ENCODE results near the gene FGF5.
"Not testable (repeated sequence)": the region's sequence is repeated elsewhere in the genome, so short reads cannot be mapped to it uniquely, and the experiment has no call there.

Gene FGF5

DNA sequence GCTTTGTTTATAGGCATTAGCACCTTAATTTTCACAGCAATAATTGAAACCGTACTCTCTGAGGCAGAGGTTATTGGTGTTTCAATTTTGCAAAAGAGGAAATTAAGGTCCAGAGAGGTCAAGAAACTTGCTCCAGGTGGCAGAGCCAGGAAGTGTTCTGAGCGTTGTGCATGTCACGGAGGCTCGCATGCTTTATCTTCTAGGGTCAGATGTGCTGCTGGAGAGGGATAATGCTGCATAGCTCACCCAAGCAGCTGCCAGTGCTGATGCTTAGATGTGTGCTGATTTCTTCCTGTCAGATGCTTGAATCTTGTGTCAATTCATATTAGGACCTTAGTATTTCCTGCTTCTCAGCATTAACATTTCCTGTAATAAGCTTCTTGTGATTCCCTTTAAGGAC lies 13.0 kb upstream of the FGF5 start:
- DNase-seq (ENCODE audit: low read depth in 1 of 2, low spot score in 1 of 2) = no peak

DNA sequence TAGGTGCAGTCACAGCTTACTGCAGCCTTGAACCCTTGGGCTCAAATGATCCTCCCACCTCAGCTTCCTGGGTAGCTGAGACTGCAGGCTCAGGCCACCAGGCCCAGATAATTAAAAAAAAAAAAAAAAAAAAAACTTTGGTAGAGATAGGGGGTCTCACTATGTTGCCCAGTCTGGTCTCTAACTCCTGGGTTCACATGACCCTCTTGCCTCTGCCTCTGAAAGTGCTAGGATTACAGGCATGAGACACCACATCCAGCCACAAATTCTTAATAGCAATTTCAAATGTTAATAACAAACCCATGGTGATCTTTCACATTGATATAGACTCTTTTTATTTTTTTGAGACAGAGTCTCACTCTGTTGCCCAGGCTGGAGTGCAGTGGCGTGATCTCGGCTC lies 12.3 kb upstream of the FGF5 start:
- DNase-seq (ENCODE audit: low read depth in 1 of 2, low spot score in 1 of 2) = no peak

DNA sequence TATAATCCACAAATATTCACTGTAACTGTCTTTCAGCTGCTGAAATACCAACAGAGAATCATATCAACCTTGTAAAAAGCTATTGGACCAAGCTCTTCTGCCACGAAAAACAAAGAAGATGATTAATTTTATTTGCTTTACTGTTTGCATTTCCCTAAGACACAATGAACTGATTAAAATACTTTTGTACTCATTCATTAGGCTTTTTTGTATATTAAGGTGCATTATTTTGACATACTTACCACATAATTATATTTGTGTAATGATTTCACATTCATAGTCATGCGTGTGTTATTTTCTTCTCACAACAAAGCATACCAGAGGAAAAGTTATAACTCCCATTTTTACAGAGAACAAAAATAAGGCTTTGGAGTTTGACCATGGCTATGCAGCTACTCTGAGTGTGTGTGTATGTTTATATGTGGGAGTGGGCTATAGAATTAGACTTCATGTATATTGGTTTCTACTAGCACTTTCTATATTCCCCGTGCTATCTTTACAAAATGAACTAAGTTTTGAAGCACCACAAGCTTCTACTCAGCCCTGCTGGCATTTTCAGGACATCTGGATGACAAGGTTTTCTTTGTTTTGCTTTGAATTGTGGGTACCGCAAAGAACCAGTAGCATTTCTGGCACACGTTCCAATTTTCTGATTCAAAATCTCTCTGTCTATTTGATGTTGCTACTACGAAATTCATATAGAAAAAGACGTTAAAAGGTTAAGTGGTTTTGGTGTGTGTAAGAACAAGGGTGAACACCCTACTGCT lies 11.0 kb upstream of the FGF5 start:
- DNase-seq (ENCODE audit: low read depth in 1 of 2, low spot score in 1 of 2) = no peak

DNA sequence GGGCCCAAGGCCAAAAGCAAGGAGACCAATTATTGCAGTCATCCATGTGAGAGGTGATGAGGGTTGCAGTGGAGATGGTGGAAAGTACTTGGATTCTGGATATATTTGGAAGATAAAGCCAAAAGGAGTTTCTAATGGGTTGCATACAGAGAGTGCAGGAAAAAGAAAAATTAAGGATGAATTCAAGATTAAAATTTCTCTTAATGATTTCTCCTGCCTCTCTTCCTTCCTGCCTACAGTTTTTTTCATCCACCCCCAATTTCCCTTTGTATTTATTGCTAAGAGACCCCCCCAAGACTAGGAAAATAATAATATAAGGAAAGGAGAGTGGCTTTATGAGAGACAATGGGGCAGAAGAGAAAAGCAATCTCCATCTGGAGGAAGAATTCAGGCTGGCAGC lies 8.6 kb upstream of the FGF5 start:
- no peak for DNase-seq (ENCODE audit: low read depth in 1 of 2, low spot score in 1 of 2)

DNA sequence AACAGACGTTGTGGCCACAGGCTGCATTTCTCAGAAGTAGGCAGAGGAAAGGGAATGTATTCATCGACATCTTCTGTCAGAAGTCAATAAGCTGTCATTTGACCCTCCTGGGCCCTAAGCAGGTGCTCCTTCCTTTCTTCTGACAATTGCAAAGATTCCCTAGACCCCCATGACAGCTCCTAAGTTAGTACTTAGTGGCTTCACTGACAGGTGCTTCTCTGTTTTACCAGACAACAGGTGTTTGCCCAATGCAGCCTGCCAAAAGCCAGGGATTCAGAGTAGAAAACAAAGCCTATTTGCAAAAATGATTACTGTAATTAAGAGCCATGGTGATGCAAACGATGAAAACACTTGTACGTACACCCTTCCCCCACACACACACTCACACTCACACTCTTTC lies 7.5 kb upstream of the FGF5 start:
- no peak for DNase-seq (ENCODE audit: low read depth in 1 of 2, low spot score in 1 of 2)

DNA sequence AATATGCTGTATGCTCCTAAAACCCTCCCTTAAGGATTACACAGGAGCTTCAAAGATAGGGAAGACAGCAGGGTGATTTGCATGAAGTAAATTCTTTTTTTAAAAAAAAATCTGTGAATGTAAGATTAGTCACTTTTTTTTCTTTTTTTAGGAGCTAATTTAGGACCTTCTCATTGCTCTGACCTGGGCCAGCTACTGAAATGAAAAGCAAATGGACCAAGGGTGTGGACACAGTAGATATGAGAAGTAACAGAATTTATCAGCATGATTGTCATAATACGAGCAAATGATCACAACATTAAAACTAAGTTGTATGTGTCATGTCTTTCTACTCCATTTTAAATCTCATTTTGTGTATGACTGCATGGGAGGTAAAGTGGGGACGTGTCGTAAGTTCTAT lies 6.6 kb upstream of the FGF5 start:
- no peak for DNase-seq (ENCODE audit: low read depth in 1 of 2, low spot score in 1 of 2)

DNA sequence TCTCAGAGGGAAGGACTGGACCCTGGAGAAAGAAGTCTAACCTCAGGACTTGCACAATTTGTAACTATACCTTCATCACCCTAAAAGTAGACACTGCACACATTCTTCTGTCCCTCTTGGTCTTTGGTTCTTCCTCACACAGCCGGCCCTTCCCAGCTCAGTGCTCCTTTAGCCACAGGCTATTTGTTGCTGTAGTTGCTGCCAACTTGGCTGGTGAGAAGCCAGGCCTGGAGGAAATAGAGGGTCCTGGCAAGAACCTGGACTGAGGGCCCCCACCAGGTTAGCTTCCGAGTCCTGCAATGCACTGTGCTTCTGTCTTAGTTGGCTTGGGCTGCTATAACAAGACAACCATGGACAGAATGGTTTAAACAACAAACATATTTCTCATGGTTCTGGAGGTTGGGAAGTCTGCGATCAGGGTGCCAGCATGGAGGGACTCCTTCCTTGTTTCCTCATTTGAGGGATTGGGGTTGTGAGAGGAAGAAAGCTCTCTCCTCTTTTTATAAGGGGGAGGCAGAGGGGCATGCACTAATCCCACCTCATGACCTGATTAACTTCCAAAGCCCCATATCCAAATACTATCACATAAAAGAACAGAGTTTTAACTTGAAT lies 4.4 kb upstream of the FGF5 start:
- no peak for DNase-seq (ENCODE audit: low read depth in 1 of 2, low spot score in 1 of 2)

DNA sequence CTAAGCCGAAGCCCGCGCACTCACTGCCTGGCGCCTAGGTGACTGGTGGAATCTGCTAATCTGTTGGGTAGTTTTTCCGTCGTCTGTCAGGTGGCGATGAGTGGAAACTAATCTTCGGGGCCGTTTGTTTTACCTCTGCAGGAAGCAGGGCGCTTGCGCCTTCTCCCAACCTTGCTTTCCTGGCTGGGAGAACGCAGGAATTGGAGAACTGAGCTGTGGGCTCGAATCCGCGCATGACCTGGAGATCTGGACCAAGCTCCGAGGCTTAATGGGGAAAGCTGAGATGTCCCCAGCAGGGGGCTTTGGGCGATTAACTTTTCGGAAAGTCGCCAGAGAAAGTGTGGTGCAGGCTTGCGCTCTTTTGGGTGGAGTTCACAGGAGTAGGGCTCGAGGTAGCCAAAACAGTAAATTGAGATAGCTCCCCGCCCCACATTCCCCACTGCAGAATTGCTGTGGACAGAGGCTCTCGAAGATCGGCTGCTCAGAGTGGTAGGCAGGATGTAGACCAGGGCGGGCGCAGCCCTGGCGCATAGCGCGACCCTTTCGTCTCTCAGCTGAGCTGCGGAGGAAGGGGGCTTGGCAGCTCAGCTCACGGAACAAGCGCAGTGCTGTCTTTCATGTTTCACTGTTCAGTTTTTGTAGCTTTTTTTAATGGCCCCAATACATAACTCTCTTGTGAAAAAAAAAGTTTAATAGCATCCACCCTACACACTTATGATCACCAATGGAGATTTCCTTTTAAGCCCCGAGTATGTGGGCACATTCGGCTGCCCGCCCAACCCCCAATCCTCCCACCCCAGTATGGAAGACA lies 2.7 kb upstream of the FGF5 start:
- DNase-seq (ENCODE audit: low read depth in 1 of 2, low spot score in 1 of 2) = no peak

DNA sequence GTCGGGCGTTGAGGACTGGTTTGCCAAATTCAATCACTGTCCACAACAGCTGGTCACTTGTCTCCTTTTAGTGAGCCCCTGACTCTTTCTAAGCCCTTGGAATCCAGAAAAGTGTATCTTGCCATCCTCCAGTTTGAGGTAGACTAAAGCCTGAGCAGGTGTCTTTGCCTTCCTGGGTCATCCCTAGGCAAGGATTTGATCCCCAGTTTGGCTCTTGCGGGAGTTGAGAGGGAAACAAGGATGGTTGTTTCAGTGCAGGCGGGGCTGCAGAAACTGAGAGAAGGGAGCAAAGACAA lies 2.2 kb upstream of the FGF5 start:
- no peak for DNase-seq (ENCODE audit: low read depth in 1 of 2, low spot score in 1 of 2)

DNA sequence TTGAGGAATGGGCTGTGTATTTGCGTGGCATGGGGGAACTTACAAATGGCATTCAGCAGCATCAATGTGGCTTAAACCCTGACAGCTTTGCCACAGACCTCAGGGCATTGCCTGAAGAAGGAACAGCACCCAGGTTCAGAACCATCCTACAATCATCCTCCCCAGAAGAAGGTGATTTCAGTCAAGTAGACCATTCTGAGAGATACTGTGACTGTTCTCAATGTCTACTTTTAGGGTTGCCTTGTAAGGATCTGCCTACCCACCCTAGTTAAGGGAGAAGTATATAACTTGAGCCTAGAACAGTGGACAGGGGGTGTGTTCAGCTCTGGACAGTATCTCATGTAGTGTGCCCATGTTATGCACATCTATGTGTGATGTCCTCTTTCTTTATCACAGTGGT lies 1.6 kb upstream of the FGF5 start:
- DNase-seq (ENCODE audit: low read depth in 1 of 2, low spot score in 1 of 2) = no peak

DNA sequence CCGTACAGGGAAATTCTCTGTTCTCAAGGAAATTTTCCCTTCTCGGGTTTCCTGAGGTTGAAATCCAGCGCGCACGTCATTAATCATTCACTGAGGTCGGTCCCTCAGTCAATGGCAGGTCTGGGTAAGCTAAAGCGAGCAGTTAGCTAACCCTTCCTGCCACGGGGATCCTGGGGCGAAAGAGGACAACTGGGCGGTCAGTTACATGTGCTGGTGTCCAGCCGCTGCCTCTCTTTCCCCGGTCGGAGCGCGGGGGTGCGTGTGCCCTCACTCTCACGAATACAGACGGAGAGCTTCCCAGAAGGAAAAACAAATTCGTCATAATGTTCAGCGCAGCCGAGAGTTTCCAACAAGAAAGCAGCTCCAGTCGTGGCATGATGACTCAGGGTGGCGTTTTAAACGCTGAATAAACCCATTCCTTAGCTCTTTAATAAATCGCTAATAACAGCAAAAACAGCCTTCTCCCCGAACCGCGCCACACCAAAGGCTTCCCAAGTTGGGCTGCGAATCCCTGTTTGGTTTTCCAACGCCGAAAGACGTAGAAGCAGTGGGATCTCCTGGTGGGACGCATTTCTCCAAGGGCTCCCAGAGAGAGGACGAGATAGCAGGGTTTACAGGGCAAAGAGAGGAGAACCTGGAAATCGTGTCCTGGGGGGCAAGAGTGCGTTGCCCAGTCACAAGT lies 752 bp upstream of the FGF5 start:
- no peak for DNase-seq (ENCODE audit: low read depth in 1 of 2, low spot score in 1 of 2)

DNA sequence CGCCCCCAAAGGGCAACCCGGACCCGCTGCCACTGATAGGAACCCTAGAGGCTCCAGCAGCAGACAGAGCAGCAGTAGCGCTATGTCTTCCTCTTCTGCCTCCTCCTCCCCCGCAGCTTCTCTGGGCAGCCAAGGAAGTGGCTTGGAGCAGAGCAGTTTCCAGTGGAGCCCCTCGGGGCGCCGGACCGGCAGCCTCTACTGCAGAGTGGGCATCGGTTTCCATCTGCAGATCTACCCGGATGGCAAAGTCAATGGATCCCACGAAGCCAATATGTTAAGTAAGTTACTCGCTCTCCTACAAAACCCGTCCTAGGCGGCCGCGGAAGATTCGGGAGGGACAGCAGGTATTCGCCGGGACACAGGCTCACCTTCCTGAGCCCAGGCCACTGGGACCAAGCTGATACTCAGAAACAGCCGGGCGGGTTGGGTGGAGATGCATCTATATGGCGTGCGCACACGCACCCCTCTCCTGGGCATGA lies 477 bp downstream of the FGF5 start:
- DNase-seq (ENCODE audit: low read depth in 1 of 2, low spot score in 1 of 2) = no peak

DNA sequence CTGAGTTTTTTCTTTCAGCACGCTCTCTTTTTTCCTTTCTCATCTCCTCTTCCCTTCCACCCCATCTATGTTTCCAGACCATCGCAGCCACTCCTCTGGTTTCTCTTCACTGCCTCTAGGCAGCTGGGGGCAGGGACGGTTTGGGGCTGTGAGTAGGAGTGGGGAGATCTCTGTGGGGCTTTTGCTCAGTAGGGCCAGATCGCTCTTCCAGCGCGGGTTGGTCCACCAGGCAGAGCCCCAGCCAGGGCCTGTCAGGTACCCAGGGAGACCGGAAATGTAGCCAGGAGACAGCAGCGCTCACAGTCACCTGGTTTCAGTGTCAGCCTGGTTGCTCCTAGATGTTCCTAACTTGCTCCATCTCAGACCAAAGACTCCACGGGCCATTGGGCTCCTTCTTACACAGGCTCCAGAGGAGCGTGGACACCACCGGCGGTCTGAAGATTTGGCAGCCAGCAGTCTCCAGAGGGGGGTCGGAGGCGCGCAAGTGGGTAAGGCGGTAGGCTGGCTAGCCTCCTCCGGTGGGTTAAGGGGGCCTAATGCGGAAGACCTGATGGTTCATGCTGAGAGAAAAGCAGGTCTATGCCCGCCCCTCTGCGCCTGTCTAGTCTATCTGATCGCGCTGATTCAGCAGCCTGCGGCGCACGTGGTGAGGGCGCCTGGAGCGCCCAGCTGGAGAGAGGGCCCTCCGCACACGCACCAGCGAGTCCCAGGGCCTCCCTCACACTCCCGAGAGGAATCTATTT lies 1.8 kb downstream of the FGF5 start:
- no peak for DNase-seq (ENCODE audit: low read depth in 1 of 2, low spot score in 1 of 2)

DNA sequence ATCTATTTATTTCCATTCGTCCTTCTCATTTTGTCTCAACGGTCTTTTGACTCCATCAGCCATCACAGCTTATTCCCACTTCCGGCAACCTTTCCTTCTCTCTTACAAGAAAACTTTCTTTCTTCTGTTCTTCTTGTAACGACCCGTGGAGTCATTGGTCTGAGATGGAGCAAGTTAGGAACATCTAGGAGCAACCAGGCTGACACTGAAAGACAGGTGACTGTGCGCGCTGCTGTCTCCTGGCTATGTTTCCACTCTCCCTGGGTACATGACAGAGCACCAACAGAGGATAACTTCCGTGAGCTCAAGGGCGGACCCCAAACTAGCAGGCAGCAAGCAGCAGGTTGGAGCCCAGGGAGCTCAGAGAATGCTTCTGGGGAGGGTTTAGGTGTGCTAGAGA lies 2.5 kb downstream of the FGF5 start:
- no peak for DNase-seq (ENCODE audit: low read depth in 1 of 2, low spot score in 1 of 2)

DNA sequence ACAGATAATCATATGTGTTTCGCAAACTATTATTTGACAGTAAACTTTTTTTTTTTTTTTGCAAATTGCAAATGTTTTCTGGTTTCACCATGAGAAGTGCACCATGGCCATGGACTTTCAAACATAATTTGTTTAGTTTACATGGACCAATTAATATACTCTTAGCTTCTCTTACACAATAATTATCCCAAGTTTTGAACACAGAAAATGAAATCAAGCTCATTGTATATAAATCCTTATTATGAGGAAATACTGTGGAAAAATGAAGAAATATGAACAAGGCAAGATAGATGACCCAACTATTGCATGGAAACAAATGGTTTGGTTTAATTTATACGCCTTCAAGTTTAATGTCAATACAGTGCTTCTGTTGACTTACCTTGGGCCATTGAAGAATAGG lies 3.9 kb downstream of the FGF5 start:
- DNase-seq (ENCODE audit: low read depth in 1 of 2, low spot score in 1 of 2) = no peak

DNA sequence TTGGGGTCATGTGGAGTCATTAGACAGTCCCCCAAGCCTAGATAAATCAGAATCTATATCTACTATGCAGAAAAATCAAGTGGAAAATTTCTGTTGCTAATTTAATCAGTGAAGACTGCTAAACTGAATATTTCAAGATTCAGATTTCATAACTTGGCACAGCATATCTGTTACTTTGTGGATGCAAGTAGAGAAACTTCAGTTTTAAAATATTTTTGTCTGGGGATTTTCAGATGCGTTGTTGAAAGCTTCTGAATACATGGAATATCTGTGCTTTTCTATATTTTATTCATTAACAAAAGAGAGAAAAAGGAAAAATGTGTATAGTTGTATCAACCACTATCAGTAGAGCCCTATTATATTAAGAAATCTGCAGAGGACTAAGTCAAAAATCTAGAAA lies 4.4 kb downstream of the FGF5 start:
- no peak for DNase-seq (ENCODE audit: low read depth in 1 of 2, low spot score in 1 of 2)

DNA sequence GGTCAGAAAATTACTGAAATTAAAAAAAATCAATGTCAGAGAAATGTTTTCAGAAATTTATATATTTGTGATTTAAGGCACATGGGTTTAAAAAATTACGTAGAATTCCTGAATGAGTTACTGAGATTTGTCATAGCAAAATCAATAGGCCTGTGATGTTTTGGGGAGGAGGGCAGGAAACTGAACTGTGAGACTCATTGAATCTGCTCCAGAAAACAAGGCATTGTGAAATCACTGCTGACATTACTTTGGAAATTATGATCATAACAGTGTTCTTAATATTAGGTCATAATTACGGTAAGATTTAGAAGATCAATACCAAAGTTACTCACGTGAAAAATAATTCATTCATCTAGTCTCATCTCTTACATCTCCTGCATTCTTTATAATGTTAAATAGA lies 5.3 kb downstream of the FGF5 start:
- DNase-seq (ENCODE audit: low read depth in 1 of 2, low spot score in 1 of 2) = no peak

DNA sequence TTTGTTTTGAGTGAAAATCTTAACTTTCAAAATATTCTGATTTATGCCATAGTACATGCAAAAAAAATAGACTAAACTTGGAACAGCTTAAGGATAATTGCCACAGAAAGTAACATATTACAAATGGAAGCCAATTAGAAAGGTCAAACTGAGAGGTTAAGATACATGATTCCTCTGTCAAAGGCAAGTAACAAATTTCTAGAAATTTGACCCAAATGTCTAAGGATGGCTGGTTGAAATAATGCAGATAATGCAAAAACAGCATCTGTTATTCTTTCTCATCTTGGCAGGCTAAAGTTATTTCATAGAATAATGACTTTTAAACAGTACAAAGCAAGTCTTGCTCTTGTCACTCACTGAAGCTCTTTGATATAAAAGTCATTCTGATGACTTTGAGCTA lies 10.5 kb downstream of the FGF5 start:
- DNase-seq (ENCODE audit: low read depth in 1 of 2, low spot score in 1 of 2) = no peak

DNA sequence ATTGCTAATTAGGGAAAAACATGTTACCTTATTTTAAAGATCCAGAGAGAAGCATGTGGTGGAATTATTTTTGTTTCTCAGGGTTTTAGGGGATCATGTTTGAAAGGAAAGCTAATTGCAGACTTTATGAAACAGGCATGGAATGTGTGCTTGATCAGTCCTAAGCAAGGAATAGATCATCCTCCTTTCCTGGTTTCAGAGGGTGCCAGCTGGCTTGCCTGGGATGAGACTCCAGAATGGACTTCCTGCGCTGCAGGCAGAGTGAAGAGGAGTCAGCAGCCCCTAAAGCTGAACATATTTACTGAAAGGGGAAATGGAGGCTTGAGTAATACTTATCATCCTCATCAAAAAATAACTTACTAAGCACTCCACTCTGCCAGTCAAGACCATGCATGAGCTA lies 13.3 kb downstream of the FGF5 start:
- no peak for DNase-seq (ENCODE audit: low read depth in 1 of 2, low spot score in 1 of 2)

DNA sequence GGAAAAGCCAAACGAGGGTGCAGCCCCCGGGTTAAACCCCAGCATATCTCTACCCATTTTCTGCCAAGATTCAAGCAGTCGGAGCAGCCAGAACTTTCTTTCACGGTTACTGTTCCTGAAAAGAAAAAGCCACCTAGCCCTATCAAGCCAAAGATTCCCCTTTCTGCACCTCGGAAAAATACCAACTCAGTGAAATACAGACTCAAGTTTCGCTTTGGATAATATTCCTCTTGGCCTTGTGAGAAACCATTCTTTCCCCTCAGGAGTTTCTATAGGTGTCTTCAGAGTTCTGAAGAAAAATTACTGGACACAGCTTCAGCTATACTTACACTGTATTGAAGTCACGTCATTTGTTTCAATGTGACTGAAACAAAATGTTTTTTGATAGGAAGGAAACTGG lies 20.0 kb downstream of the FGF5 start:
- DNase-seq (ENCODE audit: low read depth in 1 of 2, low spot score in 1 of 2) = no peak

DNA sequence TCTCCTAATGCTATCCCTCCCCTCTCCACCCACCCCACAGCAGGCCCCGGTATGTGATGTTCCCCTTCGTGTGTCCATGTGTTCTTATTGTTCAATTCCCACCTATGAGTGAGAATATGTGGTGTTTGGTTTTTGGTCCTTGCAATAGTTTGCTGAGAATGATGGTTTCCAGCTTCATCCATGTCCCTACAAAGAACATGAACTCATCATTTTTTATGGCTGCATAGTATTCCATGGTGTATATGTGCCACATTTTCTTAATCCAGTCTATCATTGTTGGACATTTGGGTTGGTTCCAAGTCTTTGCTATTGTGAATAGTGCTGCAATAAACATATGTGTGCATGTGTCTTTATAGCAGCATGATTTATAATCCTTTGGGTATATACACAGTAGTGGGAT lies 24.2 kb downstream of the FGF5 start:
- DNase-seq (ENCODE audit: low read depth in 1 of 2, low spot score in 1 of 2) = not testable (repeated sequence)

Data from stimulated activated CD4-positive, alpha-beta T cell treated with anti-CD3 and anti-CD28 coated beads, Interleukin-15, amount 100 ng/mL, for 1 hour (primary cell).